Bone marrow (tissue), 2 donors: Measurements from ENCODE around the gene DAZAP1.

Experiments
- DNase-seq, 2 donors: peaks; one replicate each; lab custom pipeline; 2025; lab: John Stamatoyannopoulos, UW

The DAZAP1 gene

DNA sequence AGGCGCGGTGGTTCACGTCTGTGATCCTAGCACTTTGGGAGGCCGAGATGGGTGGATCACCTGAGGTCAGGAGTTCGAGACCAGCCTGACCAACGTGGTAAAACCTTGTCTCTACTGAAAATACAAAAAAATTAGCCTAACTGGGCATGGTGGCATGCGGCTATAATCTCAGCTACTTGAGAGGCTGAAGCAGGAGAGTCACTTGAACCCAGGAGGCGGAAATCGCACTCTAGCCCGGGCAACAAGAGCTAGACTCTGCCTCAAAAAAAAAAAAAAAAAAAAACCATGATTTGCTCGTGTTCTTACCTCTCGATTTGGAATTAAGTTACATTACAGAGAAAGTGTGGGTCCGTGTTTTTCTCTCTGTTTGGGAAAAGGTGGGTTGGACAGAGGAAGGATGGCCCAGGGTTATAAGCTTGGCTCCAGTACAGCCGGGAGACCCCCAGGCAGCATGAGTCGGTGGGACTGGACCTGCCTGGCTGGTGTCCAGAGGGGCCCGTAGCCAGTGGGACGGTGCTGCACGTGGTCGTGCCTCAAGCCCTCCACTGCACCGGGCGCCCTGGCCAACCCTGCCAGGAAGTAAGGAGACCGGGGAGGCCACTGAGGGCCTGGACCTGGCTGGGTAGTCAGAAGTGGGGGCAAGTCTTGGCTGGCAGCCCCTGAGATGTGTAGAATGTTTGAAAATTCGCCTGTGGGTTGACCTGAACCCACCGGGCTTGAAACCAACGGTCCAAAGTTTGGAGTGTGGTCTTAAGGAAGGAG is 34.5 kb downstream of the DAZAP1 start:
- DNase-seq, result no peak

DNA sequence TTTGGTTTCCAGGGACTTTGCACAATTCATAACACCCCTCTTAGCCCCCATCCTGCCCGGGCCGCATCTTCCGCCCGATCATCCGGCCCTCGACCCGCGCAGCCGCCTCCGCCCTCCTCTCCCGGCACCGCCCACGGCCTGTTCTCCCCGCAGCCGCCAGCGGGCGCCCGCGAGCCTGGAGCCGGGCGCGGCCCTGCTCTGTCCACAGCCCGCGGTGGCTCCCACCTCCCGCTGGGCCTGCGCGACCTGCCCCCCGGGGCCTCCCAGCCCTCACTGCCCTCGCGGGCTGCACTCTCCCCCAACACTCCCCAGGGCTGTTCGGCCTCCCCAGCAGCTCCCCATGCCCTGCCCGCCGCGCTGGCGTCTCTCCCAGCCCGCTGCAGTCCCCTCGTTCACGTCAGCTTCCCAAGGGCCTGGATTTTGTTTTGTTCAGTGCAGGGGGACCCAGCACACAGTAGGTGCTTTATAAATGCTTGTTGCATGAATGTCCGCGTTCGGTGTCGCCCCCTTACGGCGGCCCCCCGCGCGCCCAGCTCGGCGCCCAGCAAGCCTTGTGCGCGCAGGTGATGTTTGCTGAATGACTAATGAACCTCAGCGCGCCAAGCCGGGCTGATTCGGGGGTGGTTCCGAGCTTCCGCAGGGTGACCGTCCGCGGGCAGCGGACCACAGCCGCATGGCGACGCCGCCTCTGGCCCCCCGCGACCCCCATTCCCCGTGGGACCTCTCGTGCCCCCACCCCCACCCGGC is 38.0 kb downstream of the DAZAP1 start:
- peak; percentile 34 to 37 for DNase-seq

GRCh38 chr19:1445932-1446712 is 38.7 kb downstream of the DAZAP1 start:
- DNase-seq, result no peak

GRCh38 chr19:1446713-1447481 is 39.5 kb downstream of the DAZAP1 start:
- DNase-seq, result no peak

DNA sequence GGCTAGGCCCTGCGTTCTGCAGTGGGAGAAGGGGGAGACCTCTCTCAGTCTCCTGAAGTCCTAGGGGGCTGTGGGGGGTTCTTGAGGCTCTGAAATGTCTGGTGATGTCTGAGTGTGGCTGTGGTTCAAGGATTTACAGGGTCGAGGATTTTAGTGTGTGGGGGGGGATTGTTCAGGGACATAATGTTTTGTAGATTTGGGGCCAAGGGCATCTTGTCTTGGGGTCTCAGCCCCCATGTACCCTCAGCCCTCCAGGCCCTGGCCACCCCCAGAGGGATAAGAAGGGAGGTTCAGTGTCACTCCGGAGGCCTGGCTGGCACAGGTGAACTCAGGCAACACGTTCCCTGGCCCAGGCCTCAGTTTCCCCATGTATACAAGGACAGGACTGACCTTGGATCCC is 40.1 kb downstream of the DAZAP1 start:
- DNase-seq, result no peak

DNA sequence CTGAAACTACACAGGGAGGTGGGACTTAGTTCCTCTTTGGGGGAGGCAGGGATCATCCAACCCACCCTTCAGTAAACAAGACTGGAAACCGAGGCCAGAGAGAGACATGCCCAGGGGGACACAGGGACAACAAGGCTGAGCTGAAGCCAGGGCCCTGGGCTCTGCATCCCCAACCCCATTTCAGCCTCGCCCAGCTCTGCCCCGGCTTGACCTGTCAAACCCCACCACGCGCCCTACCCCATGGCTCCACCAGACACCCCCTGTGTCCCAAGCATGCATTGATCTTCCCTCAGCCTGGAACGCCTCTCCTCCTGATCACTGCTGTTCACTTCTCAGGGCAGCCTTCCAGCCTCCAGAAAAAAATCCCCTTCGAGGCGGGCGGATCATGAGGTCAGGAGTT is 40.6 kb downstream of the DAZAP1 start:
- no peak for DNase-seq

DNA sequence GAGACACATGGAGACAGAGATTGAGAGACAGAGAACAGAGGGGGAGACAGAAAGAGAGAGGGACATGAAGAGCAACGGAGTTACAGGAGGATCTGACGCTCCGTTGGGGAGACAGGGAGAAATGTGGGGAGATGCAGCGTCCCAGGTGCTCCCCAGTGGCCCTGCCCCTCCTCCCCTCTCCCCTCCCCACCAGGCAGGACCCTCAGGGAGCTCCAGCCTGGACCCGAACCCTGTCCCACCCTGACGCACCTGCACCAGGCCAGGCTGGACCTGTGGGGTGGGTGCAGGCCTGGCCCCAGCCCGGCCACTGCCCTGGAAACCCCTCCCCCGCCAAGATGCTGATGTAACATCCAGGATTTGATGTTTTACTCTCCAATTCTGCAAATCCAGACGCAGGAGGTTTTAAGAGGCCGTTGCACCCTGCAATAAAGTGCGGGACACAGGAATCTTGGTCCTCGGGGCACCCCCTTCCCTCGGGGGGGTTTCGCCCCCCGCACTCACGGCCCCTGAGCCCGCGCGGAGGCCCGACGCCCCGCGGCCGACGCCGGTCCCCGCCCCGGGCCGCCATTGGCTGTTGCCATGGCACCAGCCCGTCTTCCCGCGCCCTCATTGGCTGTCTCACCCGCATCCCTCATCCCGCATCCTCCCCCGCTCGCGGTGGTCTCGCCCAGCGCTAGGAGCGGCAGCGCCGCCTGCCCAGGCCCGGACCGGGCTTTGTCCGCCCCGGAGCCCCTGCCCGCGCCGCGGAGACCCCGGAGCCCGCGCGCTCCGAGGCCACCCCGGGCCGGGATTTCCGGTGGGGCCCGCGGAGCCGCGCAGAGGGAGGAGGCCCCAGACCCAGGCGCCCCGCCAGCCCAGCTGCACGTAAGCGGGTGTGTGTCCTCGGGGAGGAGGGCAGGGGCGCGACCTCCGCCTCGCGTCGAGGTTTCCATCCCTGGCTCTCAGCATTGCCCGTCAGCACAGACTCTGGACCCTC is 42.4 kb downstream of the DAZAP1 start, which contains the start of gene APC2:
Gene APC2 (plus strand): TSS at position 655 of the 976 bp plus-strand sequence. CDS start 2,881 bp downstream, outside the sequence.
- no peak for DNase-seq

GRCh38 chr19:1450735-1451731 is 43.6 kb downstream of the DAZAP1 start:
- no peak for DNase-seq

- DNase-seq, result no peak
Measured at GRCh38 chr19:1451916-1452801, 44.8 kb downstream of the DAZAP1 start.

- no peak for DNase-seq
Measured at GRCh38 chr19:1452802-1453524, 45.6 kb downstream of the DAZAP1 start.

GRCh38 chr19:1453525-1454364 is 46.4 kb downstream of the DAZAP1 start:
- no peak for DNase-seq

GRCh38 chr19:1455002-1455335 is 47.6 kb downstream of the DAZAP1 start:
- DNase-seq, result peak in 1 of 2 donors; percentile 30

DNA sequence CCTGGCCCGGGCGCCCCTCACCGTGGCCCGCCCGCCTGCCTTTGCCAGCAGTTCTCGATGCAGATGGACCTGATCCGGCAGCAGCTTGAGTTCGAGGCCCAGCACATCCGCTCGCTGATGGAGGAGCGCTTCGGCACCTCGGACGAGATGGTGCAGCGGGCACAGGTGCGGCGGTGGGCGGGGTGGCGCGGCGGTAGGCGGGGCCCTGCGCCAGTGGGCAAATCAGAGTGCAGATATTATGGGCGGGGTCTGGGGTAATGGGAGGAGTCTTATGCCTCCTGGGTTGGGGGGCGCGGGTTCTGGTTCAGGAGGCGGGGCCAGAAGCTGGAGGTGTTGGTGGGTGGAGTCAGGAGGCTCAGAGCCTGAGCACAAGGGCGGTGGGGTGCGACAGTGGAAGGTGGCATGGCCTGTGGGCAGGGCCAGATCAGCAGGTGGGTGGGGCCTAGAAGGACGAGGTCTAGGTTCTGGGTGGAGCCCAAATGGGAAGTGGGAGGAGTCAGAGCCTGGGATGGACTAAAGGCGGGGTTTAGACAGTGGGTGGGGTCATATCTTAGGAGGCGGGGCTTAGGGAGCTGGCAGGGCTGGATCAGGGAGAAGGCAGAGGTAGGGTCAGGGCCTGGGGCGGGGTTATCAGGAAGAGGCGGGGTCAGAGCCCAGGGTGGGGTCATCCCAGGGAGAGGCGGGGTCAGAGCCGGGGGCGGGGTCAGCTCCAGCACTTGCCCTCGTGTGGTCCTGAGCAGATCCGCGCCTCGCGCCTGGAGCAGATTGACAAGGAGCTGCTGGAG is 48.1 kb downstream of the DAZAP1 start:
- DNase-seq, result peak in 1 of 2 donors; percentile 20

GRCh38 chr19:1456121-1456900 is 48.9 kb downstream of the DAZAP1 start:
- DNase-seq, result no peak
